ENCODE results near the gene AHRR. TPM values are rescaled to one million over a fixed set of nuclear protein-coding genes. Genes with fewer than 3 reads are reported as not detected.

The AHRR gene
- total RNA-seq, 1 donor from 2014 or later: 1.0 TPM

- TF ChIP-seq CTCF (conservative IDR thresholded peaks at IDR 0.05): no peak
- Mint-ChIP-seq H3K27me3 (ENCODE audit: low read depth) (no peaks in the 10 kb centered on the region), H3K27ac (ENCODE audit: unreplicated experiment) (peak overlapping the region; percentile 88), H3K4me1 (no peaks in the 10 kb centered on the region), H3K36me3 (ENCODE audit: low read depth) (no peaks in the 10 kb centered on the region), H3K4me3 (no peak overlapping the region), H3K9me3 (no peaks in the 10 kb centered on the region)
- DNase-seq (ENCODE audit: low read depth, low spot score): no peak
These were observed 16.5 kb upstream of the AHRR start for GRCh38 chr5:305050-305449.

GRCh38 chr5:305459-305858, 16.1 kb upstream of the AHRR start:
- Mint-ChIP-seq H3K36me3 (ENCODE audit: low read depth) (no peaks in the 10 kb centered on the region), H3K9me3 (no peaks in the 10 kb centered on the region), H3K27me3 (ENCODE audit: low read depth) (no peaks in the 10 kb centered on the region), H3K27ac (ENCODE audit: unreplicated experiment) (peak overlapping the region; percentile 88), H3K4me3 (no peak overlapping the region), H3K4me1 (no peaks in the 10 kb centered on the region)
- no peak for TF ChIP-seq CTCF (conservative IDR thresholded peaks at IDR 0.05)
- DNase-seq (ENCODE audit: low read depth, low spot score): no peak

- H3K36me3 Mint-ChIP-seq (ENCODE audit: low read depth): no peaks in the 10 kb centered on the region
- no peak overlapping the region for H3K27ac Mint-ChIP-seq (ENCODE audit: unreplicated experiment)
- no peak for TF ChIP-seq CTCF (conservative IDR thresholded peaks at IDR 0.05)
- H3K9me3 Mint-ChIP-seq: no peaks in the 10 kb centered on the region
- DNase-seq (ENCODE audit: low read depth, low spot score): no peak
- peaks cover 6% of the 10 kb centered on the region for H3K4me1 Mint-ChIP-seq
- no peaks in the 10 kb centered on the region for H3K27me3 Mint-ChIP-seq (ENCODE audit: low read depth)
- no peak overlapping the region for H3K4me3 Mint-ChIP-seq
These were observed 15.3 kb upstream of the AHRR start for GRCh38 chr5:306011-306805.

- Mint-ChIP-seq H3K9me3 (no peaks in the 10 kb centered on the region), H3K4me3 (no peak overlapping the region), H3K27me3 (ENCODE audit: low read depth) (no peaks in the 10 kb centered on the region), H3K27ac (ENCODE audit: unreplicated experiment) (no peak overlapping the region), H3K36me3 (ENCODE audit: low read depth) (no peaks in the 10 kb centered on the region), H3K4me1 (peaks cover 8% of the 10 kb centered on the region)
- DNase-seq (ENCODE audit: low read depth, low spot score): no peak
- no peak for TF ChIP-seq CTCF (conservative IDR thresholded peaks at IDR 0.05)
These were observed 14.2 kb upstream of the AHRR start for GRCh38 chr5:307306-307705.

- TF ChIP-seq CTCF (conservative IDR thresholded peaks at IDR 0.05): no peak
- H3K4me3 Mint-ChIP-seq: no peak overlapping the region
- DNase-seq (ENCODE audit: low read depth, low spot score): no peak
These were observed 13.5 kb upstream of the AHRR start for GRCh38 chr5:307794-308579.

More at GRCh38 chr5:307794-308579, 13.5 kb upstream of the AHRR start:
- H3K9me3 Mint-ChIP-seq: no peaks in the 10 kb centered on the region
- no peaks in the 10 kb centered on the region for H3K27me3 Mint-ChIP-seq (ENCODE audit: low read depth)
- peak overlapping the region; percentile 52 for H3K27ac Mint-ChIP-seq (ENCODE audit: unreplicated experiment)
- H3K4me1 Mint-ChIP-seq: peaks cover 8% of the 10 kb centered on the region
- no peaks in the 10 kb centered on the region for H3K36me3 Mint-ChIP-seq (ENCODE audit: low read depth)

All from neural crest cell (in vitro differentiated cells).